HG03159 (cell line): ENCODE data around the gene PHF12.
"Not testable (repeated sequence)": the region's sequence is repeated elsewhere in the genome, so short reads cannot be mapped to it uniquely, and the experiment has no call there.

Experiments used
- ATAC-seq: cut with Tn5 transposase; IDR thresholded peaks from one replicate; pipeline ENCODE4 v1.9.1; 2021; ENCODE audit warnings: mild to moderate bottlenecking, moderate library complexity; ENCODE audit not compliant: unreplicated experiment

The PHF12 gene

DNA sequence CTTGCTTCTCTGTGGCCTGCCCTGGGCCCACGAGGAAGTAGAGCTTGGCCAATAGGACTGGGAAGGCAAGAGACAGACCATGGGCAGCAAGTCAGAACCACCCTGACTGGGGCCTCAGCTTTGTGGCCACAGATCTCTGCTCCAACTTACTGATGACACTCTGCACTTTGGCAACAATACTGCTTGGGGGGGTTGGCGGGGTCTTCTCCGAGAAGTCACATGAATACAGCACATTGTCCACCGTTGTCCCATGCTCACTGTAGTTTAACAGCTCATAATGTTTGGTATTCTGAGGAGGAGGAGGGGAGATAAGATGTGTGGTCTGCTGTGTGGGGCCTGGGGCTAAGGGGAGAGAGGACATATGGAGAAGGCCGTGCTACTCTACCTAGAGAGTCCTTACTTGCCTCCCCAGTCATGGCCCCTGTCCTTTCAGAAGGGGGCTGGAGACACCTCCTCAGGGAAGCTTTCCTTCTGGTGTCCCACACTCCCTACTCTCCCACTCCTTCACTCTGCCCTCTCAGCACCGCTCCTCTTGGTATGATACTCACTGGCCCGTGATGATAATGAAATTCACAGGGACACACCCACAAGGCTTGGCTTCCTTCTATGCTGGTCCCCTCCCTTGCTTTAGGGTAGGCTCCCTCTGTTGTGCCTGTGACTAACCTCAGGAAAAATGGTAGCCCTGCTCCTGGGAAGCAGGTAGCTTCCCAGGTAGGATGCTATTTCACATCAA is 44.4 kb downstream of the PHF12 start:
- ATAC-seq, result no peak

DNA sequence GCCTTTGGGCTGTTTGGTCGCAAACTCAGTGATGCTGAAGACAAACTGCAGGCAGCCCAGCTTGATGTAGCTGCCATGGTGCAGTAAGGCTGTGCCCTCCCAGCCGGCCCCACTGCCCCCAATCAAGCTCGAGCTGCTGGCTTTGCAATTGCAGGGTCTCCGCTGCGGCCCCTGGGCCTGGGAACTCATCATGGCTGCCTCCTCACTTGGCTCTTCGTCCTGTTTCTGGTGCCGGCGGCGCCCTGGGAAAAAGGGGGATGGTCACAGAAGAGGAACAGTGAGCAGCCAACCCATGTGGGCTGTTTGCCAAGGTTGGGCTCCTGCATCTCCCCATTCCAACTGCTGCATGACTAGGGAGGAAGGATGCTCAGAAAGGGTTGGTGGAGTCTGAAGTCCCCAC is 45.0 kb downstream of the PHF12 start:
- no peak for ATAC-seq

- ATAC-seq, result no peak
Observed at GRCh38 chr17:28904800-28905199, 46.5 kb downstream of the PHF12 start.

- ATAC-seq, result not testable (repeated sequence)
Observed at GRCh38 chr17:28903546-28903841, 47.8 kb downstream of the PHF12 start.

DNA sequence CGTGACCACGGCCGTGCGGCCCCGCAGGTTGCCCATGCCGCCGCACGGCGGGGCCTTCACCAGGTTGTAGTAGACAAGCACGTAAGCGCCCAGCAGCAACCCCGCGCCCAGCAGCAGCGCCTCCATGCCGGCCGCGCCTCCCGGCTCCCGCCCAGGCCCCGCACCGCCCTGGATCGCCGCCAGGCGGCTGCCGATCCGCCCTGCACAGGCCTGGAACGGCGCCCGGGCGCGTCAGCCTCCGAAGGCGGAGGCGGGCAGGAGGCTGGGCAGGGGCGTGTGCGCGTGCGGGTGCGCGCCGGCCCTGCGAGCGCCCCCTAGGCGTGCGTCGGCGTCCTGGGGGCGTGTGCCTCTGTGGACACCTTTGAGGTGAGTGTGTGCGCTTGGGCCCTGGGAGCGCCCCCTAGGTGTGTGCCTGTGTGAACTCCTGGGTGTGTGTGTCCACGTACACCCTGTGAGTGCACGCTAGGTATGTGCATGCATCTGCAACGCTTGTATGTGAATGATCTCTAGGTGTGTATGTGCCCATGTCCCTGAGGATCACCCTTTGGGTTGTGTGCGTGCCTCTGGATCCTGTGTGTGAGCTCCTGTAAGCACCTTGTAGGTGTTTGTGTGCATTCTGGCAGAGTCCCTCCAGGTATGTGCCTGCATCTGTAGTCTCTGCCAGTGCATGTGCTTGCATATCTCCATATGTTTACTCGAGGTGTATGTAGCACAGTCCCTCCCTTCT is 48.3 kb downstream of the PHF12 start, which contains the start of gene DHRS13:
TSS of gene DHRS13 (minus strand) at position 261 of the 727 bp plus-strand sequence. CDS start at position 126, 135 bp downstream.
- peak; percentile 85 for ATAC-seq

- peak; percentile 25 for ATAC-seq
Observed at GRCh38 chr17:28901866-28902818, 49.2 kb downstream of the PHF12 start.

- no peak for ATAC-seq
Observed at GRCh38 chr17:28900986-28901726, 50.2 kb downstream of the PHF12 start.

GRCh38 chr17:28899212-28899815 is 52.0 kb downstream of the PHF12 start:
- no peak for ATAC-seq

GRCh38 chr17:28898527-28898955 is 52.8 kb downstream of the PHF12 start:
- ATAC-seq, result no peak

GRCh38 chr17:28897769-28898526 is 53.4 kb downstream of the PHF12 start:
- no peak for ATAC-seq

- no peak for ATAC-seq
Observed at GRCh38 chr17:28896884-28897768, 54.2 kb downstream of the PHF12 start, which contains the start of gene FLOT2. TSS of gene FLOT2 (minus strand) at chr17:28897733. CDS start at chr17:28897574, 159 bp downstream.

GRCh38 chr17:28896491-28896883 is 54.8 kb downstream of the PHF12 start:
- no peak for ATAC-seq

DNA sequence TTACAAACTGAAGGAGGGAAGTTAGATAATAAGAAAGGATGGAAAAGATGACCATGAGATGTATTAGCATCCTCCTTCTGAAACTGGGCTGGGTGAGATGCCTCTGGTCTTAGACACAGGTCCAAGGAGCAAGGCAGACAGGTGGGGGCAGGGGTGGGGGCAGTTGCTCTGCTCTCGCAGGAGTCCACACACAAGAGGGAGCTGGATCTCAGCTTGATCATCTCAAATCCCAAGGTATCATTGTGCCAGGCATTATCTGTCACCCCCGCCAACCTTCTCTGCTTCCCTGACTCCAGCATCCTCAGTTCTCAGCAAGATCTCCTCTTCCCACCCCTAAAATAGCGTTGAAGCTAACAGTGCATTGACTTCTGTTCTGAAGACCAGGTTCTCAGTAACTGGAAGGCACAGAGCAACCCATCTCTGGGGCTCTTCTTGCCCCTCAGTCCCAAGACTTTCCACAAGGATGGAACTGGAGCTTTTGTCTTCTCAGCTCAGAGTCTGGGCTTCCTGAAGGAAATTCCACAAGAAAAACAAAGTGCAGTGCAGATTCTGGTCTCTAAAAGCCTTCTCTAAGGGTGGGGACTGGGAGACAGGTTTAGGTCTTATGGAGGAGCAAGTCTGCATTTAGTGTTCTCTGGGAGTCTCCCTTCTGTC is 55.4 kb downstream of the PHF12 start:
- no peak for ATAC-seq

- not testable (repeated sequence) for ATAC-seq
Observed at GRCh38 chr17:28893248-28894183, 57.8 kb downstream of the PHF12 start.

GRCh38 chr17:28892024-28892423 is 59.3 kb downstream of the PHF12 start:
- ATAC-seq, result no peak

DNA sequence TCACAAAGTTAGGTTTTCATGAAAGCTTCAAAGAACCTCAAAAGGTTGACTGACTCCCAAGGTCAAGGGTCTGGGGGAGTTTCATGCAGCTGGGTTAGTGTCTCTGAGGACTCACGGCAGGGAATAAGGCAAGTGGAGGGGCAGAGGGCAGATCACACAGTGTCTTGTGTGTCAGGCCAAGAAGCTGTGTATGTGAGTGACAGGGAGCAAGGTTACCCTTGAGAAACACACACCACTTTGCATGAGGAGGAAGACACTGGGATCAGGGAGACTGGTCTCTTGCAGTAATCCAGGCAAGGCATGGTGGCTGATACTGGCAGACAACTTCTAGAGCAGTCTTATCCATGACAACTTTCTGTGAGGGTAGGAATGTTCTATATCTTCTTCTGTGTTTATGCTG is 60.1 kb downstream of the PHF12 start:
- ATAC-seq, result no peak

DNA sequence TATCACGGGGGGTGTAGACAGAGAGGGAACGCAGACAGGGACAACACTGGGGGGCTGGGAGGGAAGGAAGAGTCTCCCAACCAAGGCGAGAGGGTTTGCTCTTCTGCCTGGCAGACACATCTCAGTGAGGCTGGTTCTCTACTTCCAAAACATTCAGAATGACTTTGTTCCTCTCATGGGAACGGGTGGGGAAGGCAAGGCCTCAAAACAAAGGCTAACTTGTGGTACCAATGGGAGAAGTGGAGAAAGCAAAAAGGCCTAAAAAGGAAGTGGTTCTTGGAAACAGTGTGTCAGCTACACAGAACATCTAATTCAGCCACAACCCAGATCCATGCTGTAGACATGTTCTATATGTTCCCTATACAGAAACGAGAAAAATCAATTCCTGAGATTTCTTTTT is 61.3 kb downstream of the PHF12 start:
- ATAC-seq, result no peak
